Liver (tissue), 9 donors: Measurements from ENCODE around the gene TMEM82. TPM values are rescaled to one million over a fixed set of nuclear protein-coding genes. Genes with fewer than 3 reads are reported as not detected.

Experiments used
- DNase-seq: peaks from one replicate; pipeline ENCODE4 v3.0.0-alpha.2; 2017; ENCODE audit warnings: low spot score
- H3K27ac ChIP-seq, 2 donors: one replicate each; pipeline ENCODE4 v1.7.0; 2013; ENCODE audit warnings: inconsistent platforms in 2 of 2, low read length in 2 of 2, control low read depth in 1 of 2, low read depth in 1 of 2, mild to moderate bottlenecking in 1 of 2
- H3K27me3 ChIP-seq, 4 donors: one replicate each; pipeline versions ENCODE4 v1.6.1 to v1.7.0; 2013; ENCODE audit warnings: low read length in 3 of 4, inconsistent platforms in 1 of 4, mild to moderate bottlenecking in 1 of 4, moderate library complexity in 1 of 4; ENCODE audit not compliant: control insufficient read depth in 4 of 4, insufficient read depth in 4 of 4
- H3K36me3 ChIP-seq, 4 donors: one replicate each; pipeline versions ENCODE4 v1.6.1 to v1.7.0; 2013; ENCODE audit warnings: low read length in 3 of 4, mild to moderate bottlenecking in 3 of 4, low read depth in 1 of 4, moderate library complexity in 1 of 4; ENCODE audit not compliant: control insufficient read depth in 4 of 4, insufficient read depth in 3 of 4
- H3K4me1 ChIP-seq, 4 donors: one replicate each; pipeline versions ENCODE4 v1.6.1 to v1.7.0; 2013; ENCODE audit warnings: low read length in 3 of 4, mild to moderate bottlenecking in 3 of 4, moderate library complexity in 1 of 4; ENCODE audit not compliant: control insufficient read depth in 4 of 4, insufficient read depth in 4 of 4
- H3K4me3 ChIP-seq, 3 donors: one replicate each; pipeline versions ENCODE4 v1.6.1 to v1.7.0; 2013; ENCODE audit warnings: low read length in 3 of 3, control low read depth in 1 of 3, low read depth in 1 of 3, mild to moderate bottlenecking in 1 of 3
- H3K9ac ChIP-seq, 2 donors: one replicate each; pipeline ENCODE4 v1.7.0; 2013; ENCODE audit warnings: low read length in 2 of 2, mild to moderate bottlenecking in 2 of 2, moderate library complexity in 2 of 2, control low read depth in 1 of 2, low read depth in 1 of 2
- H3K9me3 ChIP-seq, 4 donors: one replicate each; pipeline versions ENCODE4 v1.6.1 to v1.7.0; 2013; ENCODE audit warnings: low read length in 3 of 4; ENCODE audit not compliant: control insufficient read depth in 4 of 4
- CTCF ChIP-seq: fragments of 150-350 bp; IDR thresholded peaks from 2 replicates; pipeline ENCODE4 v1.5.1; 2017; ENCODE audit warnings: improper control_type of control experiment, low read depth, low read length; ENCODE audit not compliant: missing input control
- FOXA2 ChIP-seq: IDR thresholded peaks from 2 replicates; pipeline ENCODE4 v1.6.1; 2016; ENCODE audit warnings: antibody characterized with exemption
- HNF4A ChIP-seq, 2 donors: conservative IDR thresholded peaks; 2 replicates each; pipeline ENCODE4 v1.6.1; 2016; ENCODE audit warnings: antibody characterized with exemption in 2 of 2, mild to moderate bottlenecking in 2 of 2
- HNF4G ChIP-seq: IDR thresholded peaks from 2 replicates; pipeline ENCODE4 v1.6.1; 2016; ENCODE audit warnings: antibody characterized with exemption
- JUND ChIP-seq, 2 donors: IDR thresholded peaks; 2 replicates each; pipeline ENCODE4 v1.6.1; 2016; ENCODE audit warnings: antibody characterized with exemption in 2 of 2
- NR2F2 ChIP-seq: IDR thresholded peaks from 2 replicates; pipeline ENCODE4 v1.6.1; 2016; ENCODE audit warnings: antibody characterized with exemption
- RAD21 ChIP-seq, 2 donors: IDR thresholded peaks; 2 replicates each; pipeline ENCODE4 v1.6.1; 2016; ENCODE audit warnings: antibody characterized with exemption in 2 of 2, mild to moderate bottlenecking in 2 of 2
- RXRA ChIP-seq, 2 donors: IDR thresholded peaks; 2 replicates each; pipeline ENCODE4 v1.6.1; 2017 to 2018; ENCODE audit warnings: antibody characterized with exemption in 2 of 2, mild to moderate bottlenecking in 1 of 2
- TAF1 ChIP-seq: conservative IDR thresholded peaks from 2 replicates; pipeline ENCODE4 v1.6.1; 2016; ENCODE audit warnings: antibody characterized with exemption, mild to moderate bottlenecking
- YY1 ChIP-seq: IDR thresholded peaks from 2 replicates; pipeline ENCODE4 v1.6.1; 2016; ENCODE audit warnings: antibody characterized with exemption, mild to moderate bottlenecking
- WGBS: extraction: QIAGEN DNeasy Blood & Tissue Kit; methylation state at CpG from one replicate; pipeline ENCODE4 v1.1.7; 2013; 5-methylcytosine and 5-hydroxymethylcytosine counted together
- polyA plus RNA-seq, 2 donors: library from polyadenylated mRNA; stranded (reverse) in 1 of 2; unstranded in 1 of 2; fragments of 200-250 nt in 1 of 2; fragments of >200 nt in 1 of 2; fragmentation: Nextera tagmentation in 1 of 2; extraction: Ambion mirVana in 1 of 2; gene quantifications; one replicate each; pipeline versions ENCODE4 v1.2.1 to v1.2.3, GENCODE V29; 2013 to 2015
- total RNA-seq, 2 donors: library from RNA; depleted of rRNA; stranded (reverse); fragments of >200 nt; gene quantifications; one replicate each; pipeline ENCODE4 v1.2.3, GENCODE V29; 2014
- TF ChIP-seq, protein P1 (sequence below): IDR thresholded peaks from 2 replicates; pipeline ENCODE4 v1.6.1; 2016; ENCODE audit warnings: antibody characterized with exemption
- TF ChIP-seq, protein P2 (sequence below): IDR thresholded peaks from 2 replicates; pipeline ENCODE4 v1.6.1; 2016; ENCODE audit warnings: antibody characterized with exemption, mild to moderate bottlenecking
- TF ChIP-seq, protein P3 (sequence below): IDR thresholded peaks from 2 replicates; pipeline ENCODE4 v1.6.1; 2016; ENCODE audit warnings: antibody characterized with exemption
- donor health status: healthy.
- donor health status: healthy.
- donor health status: healthy.
- donor health status: healthy.
- donor health status: healthy.

The TMEM82 gene
- total and polyA plus RNA-seq, 4 donors, result 5.6 to 26.3 (median 13.4) TPM

GRCh38 chr1:15719381-15720120, 22.7 kb upstream of the TMEM82 start:
- TF ChIP-seq NR2F2 (no peak), FOXA2 (no peak), HNF4G (no peak), HNF4A (conservative IDR thresholded peaks at IDR 0.05) (no peak), CTCF (no peak), YY1 (no peak), TAF1 (no peak), RXRA (IDR thresholded peaks at IDR 0.05) (no peak), RAD21 (IDR thresholded peaks at IDR 0.05) (no peak)
- TF ChIP-seq, protein P1, sequence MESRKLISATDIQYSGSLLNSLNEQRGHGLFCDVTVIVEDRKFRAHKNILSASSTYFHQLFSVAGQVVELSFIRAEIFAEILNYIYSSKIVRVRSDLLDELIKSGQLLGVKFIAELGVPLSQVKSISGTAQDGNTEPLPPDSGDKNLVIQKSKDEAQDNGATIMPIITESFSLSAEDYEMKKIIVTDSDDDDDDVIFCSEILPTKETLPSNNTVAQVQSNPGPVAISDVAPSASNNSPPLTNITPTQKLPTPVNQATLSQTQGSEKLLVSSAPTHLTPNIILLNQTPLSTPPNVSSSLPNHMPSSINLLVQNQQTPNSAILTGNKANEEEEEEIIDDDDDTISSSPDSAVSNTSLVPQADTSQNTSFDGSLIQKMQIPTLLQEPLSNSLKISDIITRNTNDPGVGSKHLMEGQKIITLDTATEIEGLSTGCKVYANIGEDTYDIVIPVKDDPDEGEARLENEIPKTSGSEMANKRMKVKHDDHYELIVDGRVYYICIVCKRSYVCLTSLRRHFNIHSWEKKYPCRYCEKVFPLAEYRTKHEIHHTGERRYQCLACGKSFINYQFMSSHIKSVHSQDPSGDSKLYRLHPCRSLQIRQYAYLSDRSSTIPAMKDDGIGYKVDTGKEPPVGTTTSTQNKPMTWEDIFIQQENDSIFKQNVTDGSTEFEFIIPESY, result no peak
- TF ChIP-seq, protein P2, sequence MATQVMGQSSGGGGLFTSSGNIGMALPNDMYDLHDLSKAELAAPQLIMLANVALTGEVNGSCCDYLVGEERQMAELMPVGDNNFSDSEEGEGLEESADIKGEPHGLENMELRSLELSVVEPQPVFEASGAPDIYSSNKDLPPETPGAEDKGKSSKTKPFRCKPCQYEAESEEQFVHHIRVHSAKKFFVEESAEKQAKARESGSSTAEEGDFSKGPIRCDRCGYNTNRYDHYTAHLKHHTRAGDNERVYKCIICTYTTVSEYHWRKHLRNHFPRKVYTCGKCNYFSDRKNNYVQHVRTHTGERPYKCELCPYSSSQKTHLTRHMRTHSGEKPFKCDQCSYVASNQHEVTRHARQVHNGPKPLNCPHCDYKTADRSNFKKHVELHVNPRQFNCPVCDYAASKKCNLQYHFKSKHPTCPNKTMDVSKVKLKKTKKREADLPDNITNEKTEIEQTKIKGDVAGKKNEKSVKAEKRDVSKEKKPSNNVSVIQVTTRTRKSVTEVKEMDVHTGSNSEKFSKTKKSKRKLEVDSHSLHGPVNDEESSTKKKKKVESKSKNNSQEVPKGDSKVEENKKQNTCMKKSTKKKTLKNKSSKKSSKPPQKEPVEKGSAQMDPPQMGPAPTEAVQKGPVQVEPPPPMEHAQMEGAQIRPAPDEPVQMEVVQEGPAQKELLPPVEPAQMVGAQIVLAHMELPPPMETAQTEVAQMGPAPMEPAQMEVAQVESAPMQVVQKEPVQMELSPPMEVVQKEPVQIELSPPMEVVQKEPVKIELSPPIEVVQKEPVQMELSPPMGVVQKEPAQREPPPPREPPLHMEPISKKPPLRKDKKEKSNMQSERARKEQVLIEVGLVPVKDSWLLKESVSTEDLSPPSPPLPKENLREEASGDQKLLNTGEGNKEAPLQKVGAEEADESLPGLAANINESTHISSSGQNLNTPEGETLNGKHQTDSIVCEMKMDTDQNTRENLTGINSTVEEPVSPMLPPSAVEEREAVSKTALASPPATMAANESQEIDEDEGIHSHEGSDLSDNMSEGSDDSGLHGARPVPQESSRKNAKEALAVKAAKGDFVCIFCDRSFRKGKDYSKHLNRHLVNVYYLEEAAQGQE, result no peak
- TF ChIP-seq, protein P3, sequence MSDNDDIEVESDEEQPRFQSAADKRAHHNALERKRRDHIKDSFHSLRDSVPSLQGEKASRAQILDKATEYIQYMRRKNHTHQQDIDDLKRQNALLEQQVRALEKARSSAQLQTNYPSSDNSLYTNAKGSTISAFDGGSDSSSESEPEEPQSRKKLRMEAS, result no peak
- Histone ChIP-seq H3K4me3 (no peak overlapping the region), H3K4me1 (peaks cover 0 to 16% (median 13%) of the 10 kb centered on the region in 4 donors), H3K36me3 (peaks cover 0 to 24% (median 4%) of the 10 kb centered on the region in 4 donors), H3K27ac (no peak overlapping the region), H3K27me3 (no peaks in the 10 kb centered on the region), H3K9me3 (no peaks in the 10 kb centered on the region), H3K9ac (no peak overlapping the region)
- DNase-seq, result no peak
- 96% methylated on average over 12 of the region's 12 CpGs for WGBS

- Histone ChIP-seq H3K27me3 (no peaks in the 10 kb centered on the region), H3K4me3 (no peak overlapping the region), H3K27ac (no peak overlapping the region), H3K9ac (no peak overlapping the region), H3K4me1 (peaks cover 0 to 16% (median 10%) of the 10 kb centered on the region in 4 donors), H3K36me3 (peaks cover 0 to 29% (median 9%) of the 10 kb centered on the region in 4 donors), H3K9me3 (no peaks in the 10 kb centered on the region)
- 96% methylated on average over 3 of the region's 3 CpGs for WGBS
- TF ChIP-seq, protein P1, result no peak
- TF ChIP-seq RXRA (IDR thresholded peaks at IDR 0.05), result no peak
- no peak for TF ChIP-seq TAF1
- no peak for TF ChIP-seq CTCF
- TF ChIP-seq JUND (IDR thresholded peaks at IDR 0.05), result no peak
- TF ChIP-seq NR2F2, result no peak
- TF ChIP-seq RAD21 (IDR thresholded peaks at IDR 0.05), result no peak
- TF ChIP-seq HNF4A (conservative IDR thresholded peaks at IDR 0.05), result no peak
- DNase-seq, result no peak
Observed at GRCh38 chr1:15720861-15721260, 21.4 kb upstream of the TMEM82 start.
